HepG2 (cell line): Measurements from ENCODE around the gene EPC1. TPM values are rescaled to one million over a fixed set of nuclear protein-coding genes. Genes with fewer than 3 reads are reported as not detected.

ENCODE experiments used
- ATAC-seq: fragments of 200-7000 bp; cut with Tn5 transposase; 3 replicates; pipeline ENCODE4 v1.9.1; 2020; ENCODE audit warnings: mild to moderate bottlenecking, moderate library complexity
- BruUV-seq: library from RNA; stranded (reverse); fragments of 400-500 nt; replicated peaks from 2 replicates; lab custom pipeline; 2021; lab: Mats Ljungman, UMichigan
- CTCF ChIA-PET: fragments of 300-600 bp; formaldehyde crosslinking; extraction: SDS; loops from one replicate; lab custom pipeline; 2021; ENCODE audit warnings: low total read pairs, inconsistent platforms, low intra/inter-chr PET ratio; lab: Yijun Ruan, JAX
- POLR2A ChIA-PET: fragments of 350-600 bp; sonication (Branson Sonifier 250); formaldehyde crosslinking; loops from one replicate; lab custom pipeline; 2020; ENCODE audit warnings: antibody characterized with exemption, inconsistent platforms; lab: Yijun Ruan, JAX
- DNase-seq: peaks from one replicate; pipeline ENCODE4 v3.0.0-alpha.2; 2015; ENCODE audit warnings: low spot score
- FAIRE-seq: peaks from 3 replicates; lab custom pipeline; 2011; peaks lifted over from hg19 to GRCh38; lab: Jason Lieb, UNC
- H2AFZ ChIP-seq: one replicate; pipeline ENCODE4 v1.6.1; 2011; ENCODE audit warnings: low read length, inconsistent platforms
- H3K27ac ChIP-seq: fragments of 300-600 bp; 3 replicates; pipeline ENCODE4 v1.8.0; 2011; ENCODE audit warnings: mixed run types, mild to moderate bottlenecking, mixed read lengths, low read length, inconsistent platforms; ENCODE audit not compliant: insufficient read depth; ENCODE audit errors: extremely low read length
- H3K27me3 ChIP-seq, 2 experiments: fragments of 200-600 bp in 1 of 2; 2 replicates in 1 of 2; 3 replicates in 1 of 2; pipeline versions ENCODE4 v1.6.0 to v1.8.0; 2011; ENCODE audit warnings: low read length in 2 of 2, mild to moderate bottlenecking in 2 of 2, moderate library complexity in 2 of 2, inconsistent platforms in 1 of 2; ENCODE audit not compliant: insufficient read depth in 2 of 2, control insufficient read depth in 1 of 2
- H3K36me3 ChIP-seq, 2 experiments: fragments of 200-600 bp in 1 of 2; replicated peaks in 1 of 2; 2 replicates in 1 of 2; 3 replicates in 1 of 2; pipeline versions ENCODE4 v1.5.1 to v1.8.0; 2011; ENCODE audit warnings: low read length in 2 of 2, inconsistent platforms in 1 of 2; ENCODE audit not compliant: insufficient read depth in 2 of 2, control insufficient read depth in 1 of 2
- H3K4me1 ChIP-seq: 2 replicates; pipeline ENCODE4 v1.5.1; 2012; ENCODE audit warnings: low read length, inconsistent platforms; ENCODE audit not compliant: insufficient read depth
- H3K4me2 ChIP-seq: 2 replicates; pipeline ENCODE4 v1.6.0; 2011; ENCODE audit warnings: low read depth, low read length, inconsistent platforms
- H3K4me3 ChIP-seq, 3 experiments: fragments of 200-600 bp in 1 of 3; sonication (generic), shearing (Covaris generic) in 1 of 3; replicated peaks in 1 of 3; 2 replicates each; pipeline ENCODE4 v1.5.1; 2011 to 2016; ENCODE audit warnings: low read length in 3 of 3, inconsistent platforms in 2 of 3, low read depth in 2 of 3, mild to moderate bottlenecking in 2 of 3, control low read depth in 1 of 3, mixed read lengths in 1 of 3; ENCODE audit not compliant: insufficient read depth in 1 of 3
- H3K79me2 ChIP-seq: one replicate; pipeline ENCODE4 v1.6.1; 2011; ENCODE audit warnings: low read length, inconsistent platforms; ENCODE audit not compliant: insufficient read depth
- H3K9ac ChIP-seq: 2 replicates; pipeline ENCODE4 v1.6.0; 2011; ENCODE audit warnings: mild to moderate bottlenecking, low read depth, low read length, inconsistent platforms; ENCODE audit not compliant: insufficient read depth
- H3K9me3 ChIP-seq: 2 replicates; pipeline ENCODE4 v1.5.1; 2012; ENCODE audit warnings: mild to moderate bottlenecking, low read length
- H4K20me1 ChIP-seq: 2 replicates; pipeline ENCODE4 v1.6.0; 2011; ENCODE audit warnings: inconsistent platforms, mild to moderate bottlenecking, low read length, moderate library complexity; ENCODE audit not compliant: insufficient read depth
- ARNT2 ChIP-seq: sonication (generic); formaldehyde crosslinking; IDR thresholded peaks from 2 replicates; pipeline ENCODE4 v1.8.0; 2022; ENCODE audit warnings: mild to moderate bottlenecking, low read depth, missing genetic modification reagents, moderate library complexity
- MED8 ChIP-seq: sonication (generic); formaldehyde crosslinking; IDR thresholded peaks from 2 replicates; pipeline ENCODE4 v1.8.1; 2023; ENCODE audit warnings: mild to moderate bottlenecking, missing genetic modification reagents; ENCODE audit not compliant: insufficient replicate concordance
- NFE2L2 ChIP-seq: fragments of 150-350 bp; IDR thresholded peaks from 2 replicates; pipeline ENCODE4 v1.6.1; 2014; ENCODE audit warnings: low read length
- RBM39 ChIP-seq: fragments of 200-400 bp; formaldehyde crosslinking; IDR thresholded peaks from one replicate; pipeline ENCODE4 v1.6.1; 2018; ENCODE audit warnings: antibody characterized with exemption, mild to moderate bottlenecking, low read depth, low read length; ENCODE audit not compliant: poor library complexity, severe bottlenecking
- ZFP37 ChIP-seq: sonication (generic); formaldehyde crosslinking; IDR thresholded peaks from 2 replicates; pipeline ENCODE4 v1.4.0; 2020; ENCODE audit warnings: missing genetic modification reagents, borderline replicate concordance
- WGBS: methylation state at CpG from one replicate; pipeline ENCODE4 v1.1.6; 2017; ENCODE audit warnings: low lambda C conversion rate; 5-methylcytosine and 5-hydroxymethylcytosine counted together
- in situ Hi-C: cut with HindIII; loops from 2 replicates; pipeline ENCODE4 v1.10.0; 2017; ENCODE audit warnings: low pct_unique_long_range_greater_than_20kb; ENCODE audit not compliant: extremely low pct_ligation_motif_present
- intact Hi-C: fragments of 100-400 bp; cut with micrococcal nuclease; formaldehyde crosslinking; loops from one replicate; pipeline ENCODE4 v1.10.0; 2022; ENCODE audit not compliant: unreplicated experiment
- polyA plus RNA-seq, 8 experiments: library from polyadenylated mRNA; depleted of rRNA in 3 of 8; stranded (reverse) in 7 of 8; unstranded in 1 of 8; fragments of >200 nt; fragmentation: Illumina TruSeq in 4 of 8; extraction: Trizol in 4 of 8; gene quantifications; 2 replicates each; pipeline versions ENCODE4 v1.2.1 to v1.2.3, GENCODE V29; 2011 to 2016; ENCODE audit warnings: low read depth in 4 of 8, missing spikeins in 1 of 8, mixed read lengths in 1 of 8; ENCODE audit not compliant: insufficient read depth in 1 of 8
- total RNA-seq, 5 experiments: library from RNA; depleted of rRNA; stranded (reverse); fragments of >200 nt; fragmentation: Illumina TruSeq; extraction: Trizol; gene quantifications; 2 replicates each; pipeline ENCODE4 v1.2.3, GENCODE V29; 2016; ENCODE audit warnings: low read depth in 1 of 5
- TF ChIP-seq, protein P1 (sequence below): sonication (generic); formaldehyde crosslinking; IDR thresholded peaks from 2 replicates; pipeline ENCODE4 v1.4.0; 2020; ENCODE audit warnings: mild to moderate bottlenecking, missing genetic modification reagents

The EPC1 gene
- total and polyA plus RNA-seq, 2 of the 13 experiments (the other 11 are each of a cell fraction or from before 2014, with no cell fraction given): 28.7 to 44.2 TPM

DNA sequence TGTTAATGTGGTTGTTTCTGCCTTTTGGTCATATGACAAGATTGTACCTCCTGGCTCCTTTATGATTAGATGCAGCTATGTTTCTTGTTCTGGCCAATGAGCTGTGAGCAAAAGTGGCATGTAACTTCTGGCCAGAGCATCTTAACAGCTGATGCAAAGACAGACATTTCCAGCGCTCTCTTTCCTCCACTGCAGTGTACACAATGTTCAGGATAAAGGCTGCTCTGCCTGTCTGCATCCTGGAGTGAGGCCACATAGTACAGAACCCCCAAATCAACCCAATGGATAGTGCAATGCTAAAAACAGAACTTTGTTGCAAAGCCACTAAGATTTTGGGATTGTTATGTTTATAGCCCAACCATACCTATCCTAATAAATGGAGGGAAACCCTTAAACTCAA, 17.9 kb downstream of the EPC1 start:
- H3K4me3 ChIP-seq: no peak overlapping the region
- TF ChIP-seq NFE2L2 (no peak), ZFP37 (CRISPR knock-in tag) (no peak), ARNT2 (no peak), RBM39 (no peak), MED8 (CRISPR knock-in tag) (no peak)
- TF ChIP-seq, protein P1, sequence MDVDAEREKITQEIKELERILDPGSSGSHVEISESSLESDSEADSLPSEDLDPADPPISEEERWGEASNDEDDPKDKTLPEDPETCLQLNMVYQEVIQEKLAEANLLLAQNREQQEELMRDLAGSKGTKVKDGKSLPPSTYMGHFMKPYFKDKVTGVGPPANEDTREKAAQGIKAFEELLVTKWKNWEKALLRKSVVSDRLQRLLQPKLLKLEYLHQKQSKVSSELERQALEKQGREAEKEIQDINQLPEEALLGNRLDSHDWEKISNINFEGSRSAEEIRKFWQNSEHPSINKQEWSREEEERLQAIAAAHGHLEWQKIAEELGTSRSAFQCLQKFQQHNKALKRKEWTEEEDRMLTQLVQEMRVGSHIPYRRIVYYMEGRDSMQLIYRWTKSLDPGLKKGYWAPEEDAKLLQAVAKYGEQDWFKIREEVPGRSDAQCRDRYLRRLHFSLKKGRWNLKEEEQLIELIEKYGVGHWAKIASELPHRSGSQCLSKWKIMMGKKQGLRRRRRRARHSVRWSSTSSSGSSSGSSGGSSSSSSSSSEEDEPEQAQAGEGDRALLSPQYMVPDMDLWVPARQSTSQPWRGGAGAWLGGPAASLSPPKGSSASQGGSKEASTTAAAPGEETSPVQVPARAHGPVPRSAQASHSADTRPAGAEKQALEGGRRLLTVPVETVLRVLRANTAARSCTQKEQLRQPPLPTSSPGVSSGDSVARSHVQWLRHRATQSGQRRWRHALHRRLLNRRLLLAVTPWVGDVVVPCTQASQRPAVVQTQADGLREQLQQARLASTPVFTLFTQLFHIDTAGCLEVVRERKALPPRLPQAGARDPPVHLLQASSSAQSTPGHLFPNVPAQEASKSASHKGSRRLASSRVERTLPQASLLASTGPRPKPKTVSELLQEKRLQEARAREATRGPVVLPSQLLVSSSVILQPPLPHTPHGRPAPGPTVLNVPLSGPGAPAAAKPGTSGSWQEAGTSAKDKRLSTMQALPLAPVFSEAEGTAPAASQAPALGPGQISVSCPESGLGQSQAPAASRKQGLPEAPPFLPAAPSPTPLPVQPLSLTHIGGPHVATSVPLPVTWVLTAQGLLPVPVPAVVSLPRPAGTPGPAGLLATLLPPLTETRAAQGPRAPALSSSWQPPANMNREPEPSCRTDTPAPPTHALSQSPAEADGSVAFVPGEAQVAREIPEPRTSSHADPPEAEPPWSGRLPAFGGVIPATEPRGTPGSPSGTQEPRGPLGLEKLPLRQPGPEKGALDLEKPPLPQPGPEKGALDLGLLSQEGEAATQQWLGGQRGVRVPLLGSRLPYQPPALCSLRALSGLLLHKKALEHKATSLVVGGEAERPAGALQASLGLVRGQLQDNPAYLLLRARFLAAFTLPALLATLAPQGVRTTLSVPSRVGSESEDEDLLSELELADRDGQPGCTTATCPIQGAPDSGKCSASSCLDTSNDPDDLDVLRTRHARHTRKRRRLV (CRISPR knock-in tag): no peak
- H3K4me1 ChIP-seq: peaks cover 38% of the 10 kb centered on the region
- H3K79me2 ChIP-seq: peaks cover 98% of the 10 kb centered on the region
- ChIA-PET POLR2A (interaction anchor here (2.2 kb wide), 1 partner anchor 17 kb away, joined by 4 read pairs; no protein-coding TSS in a partner anchor), CTCF (no interaction called here)
- FAIRE-seq: no peak
- no TSS peak for BruUV-seq
- peaks cover 0 to 5% of the 10 kb centered on the region in 2 experiments; a peak in 3 of 5 replicates for H3K36me3 ChIP-seq
- in situ Hi-C loops: no loop called here
- H3K9ac ChIP-seq: no peak overlapping the region
- H3K27ac ChIP-seq: no peak overlapping the region
- no peak for ATAC-seq
- no CpG with 5 or more reads among the region's 1 CpG for WGBS
- H3K4me2 ChIP-seq: no peak overlapping the region
- no peaks in the 10 kb centered on the region for H3K9me3 ChIP-seq
- peaks cover 70% of the 10 kb centered on the region for H4K20me1 ChIP-seq
- H3K27me3 ChIP-seq: no peaks in the 10 kb centered on the region
- intact Hi-C loops: no loop called here
- no peak overlapping the region for H2AFZ ChIP-seq
- DNase-seq: no peak
